ENCODE measurements around the gene FNDC7. TPM values are rescaled to one million over a fixed set of nuclear protein-coding genes. Genes with fewer than 3 reads are reported as not detected.
"Not testable (repeated sequence)": the region's sequence is repeated elsewhere in the genome, so short reads cannot be mapped to it uniquely, and the experiment has no call there.

Gene FNDC7
- total RNA-seq, 1 experiment from 2014 or later, result 0.05 TPM

GRCh38 chr1:108678706-108679105 lies 34.0 kb upstream of the FNDC7 start:
- in situ Hi-C loops (cut with HindIII; ENCODE audit: low pct_unique_long_range_greater_than_20kb, low sequenced_read_pairs), result no loop called here
- no peak for ATAC-seq
- TF ChIP-seq CTCF (IDR thresholded peaks at IDR 0.05), result no peak
- TF ChIP-seq SIN3A (IDR thresholded peaks at IDR 0.05; ENCODE audit: borderline replicate concordance, insufficient read depth, low read depth, low read length), result no peak
- no peak for TF ChIP-seq REST (IDR thresholded peaks at IDR 0.05; ENCODE audit: insufficient read depth in 1 of 2, low read depth in 2 of 2, low read length in 1 of 2)
- no peak for TF ChIP-seq POLR2AphosphoS5 (IDR thresholded peaks at IDR 0.05; ENCODE audit: low read depth, low read length)
- TF ChIP-seq TCF7L2 (IDR thresholded peaks at IDR 0.05; ENCODE audit: low read depth, low read length), result no peak
- ChIA-PET CTCF (no interaction called here), POLR2A (no interaction called here)
- intact Hi-C loops (cut with micrococcal nuclease; ENCODE audit: unreplicated experiment), result no loop called here
- no TSS peak for BruUV-seq (replicated peaks)
- DNase-seq (ENCODE audit: low read depth, low spot score), result no peak
- H3K27me3 ChIP-seq (ENCODE audit: control insufficient read depth, insufficient read depth, low read length), result no peaks in the 10 kb centered on the region
- H3K4me1 ChIP-seq (ENCODE audit: control insufficient read depth, insufficient read depth, low read length), result no peaks in the 10 kb centered on the region
- H3K36me3 ChIP-seq (ENCODE audit: control insufficient read depth, insufficient read depth, low read length), result no peaks in the 10 kb centered on the region
- no peak overlapping the region for H3K27ac ChIP-seq (ENCODE audit: low read length)
- H3K9me3 ChIP-seq (ENCODE audit: control insufficient read depth, insufficient read depth, low read depth, low read length), result no peaks in the 10 kb centered on the region
- H3K4me3 ChIP-seq (ENCODE audit: low read depth in 2 of 2, low read length in 2 of 2), result no peak overlapping the region

GRCh38 chr1:108679586-108680213 lies 33.0 kb upstream of the FNDC7 start:
- TF ChIP-seq CTCF (IDR thresholded peaks at IDR 0.05), result no peak
- TF ChIP-seq TCF7L2 (IDR thresholded peaks at IDR 0.05; ENCODE audit: low read depth, low read length), result no peak
- no peak for TF ChIP-seq POLR2AphosphoS5 (IDR thresholded peaks at IDR 0.05; ENCODE audit: low read depth, low read length)
- no peak for TF ChIP-seq SIN3A (IDR thresholded peaks at IDR 0.05; ENCODE audit: borderline replicate concordance, insufficient read depth, low read depth, low read length)
- no peak for TF ChIP-seq REST (IDR thresholded peaks at IDR 0.05; ENCODE audit: insufficient read depth in 1 of 2, low read depth in 2 of 2, low read length in 1 of 2)
- ATAC-seq, result no peak
- Histone ChIP-seq H3K9me3 (ENCODE audit: control insufficient read depth, insufficient read depth, low read depth, low read length) (no peaks in the 10 kb centered on the region), H3K4me1 (ENCODE audit: control insufficient read depth, insufficient read depth, low read length) (no peaks in the 10 kb centered on the region), H3K4me3 (ENCODE audit: low read depth in 2 of 2, low read length in 2 of 2) (no peak overlapping the region), H3K27ac (ENCODE audit: low read length) (no peak overlapping the region), H3K36me3 (ENCODE audit: control insufficient read depth, insufficient read depth, low read length) (no peaks in the 10 kb centered on the region), H3K27me3 (ENCODE audit: control insufficient read depth, insufficient read depth, low read length) (no peaks in the 10 kb centered on the region)
- DNase-seq (ENCODE audit: low read depth, low spot score), result no peak
- CTCF ChIA-PET, result no interaction called here
- in situ Hi-C loops (cut with HindIII; ENCODE audit: low pct_unique_long_range_greater_than_20kb, low sequenced_read_pairs) (no loop called here), intact Hi-C loops (cut with micrococcal nuclease; ENCODE audit: unreplicated experiment) (no loop called here)
- POLR2A ChIA-PET, result interaction anchor here (0.6 kb wide), 1 partner anchor 11 kb away, joined by 36 read pairs; no protein-coding TSS in a partner anchor
- no TSS peak for BruUV-seq (replicated peaks)

GRCh38 chr1:108681701-108682100 lies 31.0 kb upstream of the FNDC7 start:
- POLR2A ChIA-PET; H3K4me3 ChIP-seq (ENCODE audit: low read depth in 2 of 2, low read length in 2 of 2); in situ Hi-C loops (cut with HindIII; ENCODE audit: low pct_unique_long_range_greater_than_20kb, low sequenced_read_pairs); H3K27ac ChIP-seq (ENCODE audit: low read length); ATAC-seq; H3K4me1 ChIP-seq (ENCODE audit: control insufficient read depth, insufficient read depth, low read length); CTCF ChIA-PET; DNase-seq (ENCODE audit: low read depth, low spot score); H3K27me3 ChIP-seq (ENCODE audit: control insufficient read depth, insufficient read depth, low read length); intact Hi-C loops (cut with micrococcal nuclease; ENCODE audit: unreplicated experiment); BruUV-seq (replicated peaks); H3K36me3 ChIP-seq (ENCODE audit: control insufficient read depth, insufficient read depth, low read length); H3K9me3 ChIP-seq (ENCODE audit: control insufficient read depth, insufficient read depth, low read depth, low read length): not testable (repeated sequence)
